ENCODE measurements around the gene GPR146. TPM values are rescaled to one million over a fixed set of nuclear protein-coding genes. Genes with fewer than 3 reads are reported as not detected.
A peak's percentile ranks its signal among the peaks of the same experiment; 100 is the strongest.

GPR146 gene
- polyA plus RNA-seq, 6 donors from 2014 or later, result 2.0 to 9.7 (median 3.9) TPM

DNA sequence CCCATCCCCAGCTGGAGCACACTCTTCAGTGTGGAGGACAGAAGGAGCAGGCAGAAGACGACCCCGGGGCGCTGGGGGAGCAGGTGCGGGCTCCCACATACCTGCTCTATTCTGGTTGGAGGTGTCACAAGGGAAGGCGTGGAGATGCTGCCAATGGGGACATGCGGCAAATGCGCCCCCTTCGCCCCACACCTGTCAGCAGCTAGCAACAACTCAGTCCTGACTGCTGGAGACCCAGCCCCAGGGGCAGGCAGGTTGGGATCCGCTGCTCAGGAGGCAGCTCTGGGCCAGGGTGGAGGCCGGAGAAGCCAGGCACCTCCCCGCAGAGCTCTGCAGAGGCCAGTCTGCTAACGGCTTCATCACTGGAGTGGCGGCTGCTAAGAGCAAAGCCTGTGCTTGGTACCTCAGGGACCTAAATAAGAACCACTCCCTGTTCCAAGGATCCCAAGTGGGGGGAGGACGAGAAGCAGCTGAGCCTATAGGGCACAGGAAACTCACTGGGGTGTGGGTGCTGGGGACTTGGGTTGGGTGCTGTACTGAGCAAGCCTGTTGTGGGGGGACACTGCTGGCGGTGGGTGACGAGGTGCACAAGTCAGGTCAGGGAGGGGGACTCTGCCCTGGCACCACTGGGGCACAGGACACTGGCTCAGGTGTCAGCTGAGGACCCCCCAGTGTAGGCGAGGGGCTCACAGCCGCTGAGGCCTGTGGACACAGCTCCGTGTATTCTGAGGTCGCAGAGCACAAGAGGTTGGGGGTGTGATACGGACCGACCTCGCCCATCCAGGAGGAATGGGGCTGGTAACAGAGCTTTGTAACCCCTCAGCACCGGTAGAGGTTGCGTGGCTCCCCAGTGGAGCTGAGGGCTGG is 19.2 kb upstream of the GPR146 start:
- Mint-ChIP-seq H3K27me3 (peaks cover 0 to 5% (median 0%) of the 10 kb centered on the region in 3 donors), H3K9me3 (peaks cover 0 to 7% (median 0%) of the 10 kb centered on the region in 7 donors), H3K36me3 (peaks cover 3 to 12% of the 10 kb centered on the region in 2 donors), H3K4me1 (peaks cover 61 to 79% (median 74%) of the 10 kb centered on the region in 3 donors), H3K27ac (peak overlapping the region; percentile 98 to 100 (median 100)), H3K4me3 (peak overlapping the region; percentile 76 to 95 (median 91))
- ATAC-seq (ENCODE audit: low read depth in 2 of 2) (no peak), DNase-seq (no peak)

DNA sequence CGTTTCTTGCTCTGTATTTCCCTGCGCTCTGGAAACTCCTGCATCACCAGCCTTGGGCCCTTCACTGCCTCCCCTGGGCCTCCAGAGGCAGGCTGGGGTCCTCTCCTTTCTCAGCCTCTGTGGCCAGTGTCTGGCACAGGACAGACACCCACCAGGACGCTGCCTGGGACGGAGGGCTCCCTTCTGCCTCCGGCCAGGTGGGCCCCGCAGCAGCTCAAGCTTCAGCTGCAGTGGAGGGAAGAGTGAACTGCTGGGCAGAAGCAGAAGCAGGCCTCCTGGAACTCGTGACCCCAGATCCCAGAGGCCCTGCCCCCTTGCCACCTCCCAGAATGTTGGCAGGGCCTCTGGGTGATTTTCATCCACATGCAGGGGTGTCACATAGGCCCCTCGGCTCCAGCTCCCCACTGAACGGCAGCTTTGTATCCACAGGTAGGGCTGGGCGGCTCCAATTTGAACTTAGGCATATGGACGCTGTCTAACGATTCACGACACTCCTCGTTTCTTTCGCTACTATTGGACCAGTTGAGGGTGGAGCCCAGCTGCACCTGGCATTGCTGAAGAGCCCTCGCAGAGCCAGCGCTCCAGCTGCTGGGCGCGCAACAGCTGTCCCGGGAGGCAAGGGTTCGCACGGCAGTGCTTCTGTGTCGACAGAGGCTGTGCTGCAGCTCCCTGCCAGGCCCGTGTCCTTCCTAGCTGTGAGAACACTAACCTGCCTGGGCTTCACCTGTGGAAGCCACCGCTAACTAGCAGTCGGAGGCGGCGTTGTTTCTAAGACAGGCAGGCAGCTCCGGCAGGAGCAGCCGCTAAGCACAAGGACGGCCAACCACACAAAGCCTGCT is 18.4 kb upstream of the GPR146 start:
- Mint-ChIP-seq H3K27ac (peak overlapping the region; percentile 83 to 100 (median 100)), H3K9me3 (peaks cover 0 to 7% (median 0%) of the 10 kb centered on the region in 7 donors), H3K27me3 (peaks cover 0 to 8% (median 0%) of the 10 kb centered on the region in 3 donors), H3K36me3 (peaks cover 3 to 12% of the 10 kb centered on the region in 2 donors), H3K4me3 (peak overlapping the region; percentile 58 to 93 (median 91)), H3K4me1 (peaks cover 67 to 82% (median 77%) of the 10 kb centered on the region in 3 donors)
- DNase-seq (no peak), ATAC-seq (ENCODE audit: low read depth in 2 of 2) (no peak)

DNA sequence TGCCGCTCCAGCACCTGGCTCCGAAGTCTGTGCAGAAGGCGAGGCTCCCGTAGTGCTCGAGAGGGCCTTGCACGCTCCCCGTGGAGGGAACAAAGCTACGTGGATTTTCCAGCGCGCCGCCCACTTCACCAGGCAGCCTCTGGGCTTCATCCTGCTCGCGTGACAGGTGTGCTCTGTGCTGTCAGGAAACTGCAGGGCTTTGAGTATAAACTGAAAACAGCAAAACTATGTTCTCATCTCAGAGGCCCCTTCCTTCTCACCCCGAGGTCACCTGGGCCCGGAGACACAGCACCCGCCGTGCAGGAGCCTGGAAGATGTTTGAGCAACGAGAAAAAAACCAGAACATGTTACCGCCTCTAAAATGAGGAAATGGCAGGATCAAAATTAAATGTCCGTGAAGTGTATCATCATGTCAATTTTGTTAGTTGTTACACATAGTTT is 17.6 kb upstream of the GPR146 start:
- ATAC-seq (ENCODE audit: low read depth in 2 of 2) (no peak), DNase-seq (peak; percentile 63)
- Mint-ChIP-seq H3K4me1 (peaks cover 70 to 81% (median 73%) of the 10 kb centered on the region in 3 donors), H3K27me3 (peaks cover 0 to 10% (median 0%) of the 10 kb centered on the region in 3 donors), H3K36me3 (peaks cover 3 to 12% of the 10 kb centered on the region in 2 donors), H3K9me3 (peaks cover 0 to 7% (median 0%) of the 10 kb centered on the region in 7 donors), H3K27ac (peak overlapping the region; percentile 83 to 100 (median 100)), H3K4me3 (peak overlapping the region; percentile 82 to 93 (median 92))

DNA sequence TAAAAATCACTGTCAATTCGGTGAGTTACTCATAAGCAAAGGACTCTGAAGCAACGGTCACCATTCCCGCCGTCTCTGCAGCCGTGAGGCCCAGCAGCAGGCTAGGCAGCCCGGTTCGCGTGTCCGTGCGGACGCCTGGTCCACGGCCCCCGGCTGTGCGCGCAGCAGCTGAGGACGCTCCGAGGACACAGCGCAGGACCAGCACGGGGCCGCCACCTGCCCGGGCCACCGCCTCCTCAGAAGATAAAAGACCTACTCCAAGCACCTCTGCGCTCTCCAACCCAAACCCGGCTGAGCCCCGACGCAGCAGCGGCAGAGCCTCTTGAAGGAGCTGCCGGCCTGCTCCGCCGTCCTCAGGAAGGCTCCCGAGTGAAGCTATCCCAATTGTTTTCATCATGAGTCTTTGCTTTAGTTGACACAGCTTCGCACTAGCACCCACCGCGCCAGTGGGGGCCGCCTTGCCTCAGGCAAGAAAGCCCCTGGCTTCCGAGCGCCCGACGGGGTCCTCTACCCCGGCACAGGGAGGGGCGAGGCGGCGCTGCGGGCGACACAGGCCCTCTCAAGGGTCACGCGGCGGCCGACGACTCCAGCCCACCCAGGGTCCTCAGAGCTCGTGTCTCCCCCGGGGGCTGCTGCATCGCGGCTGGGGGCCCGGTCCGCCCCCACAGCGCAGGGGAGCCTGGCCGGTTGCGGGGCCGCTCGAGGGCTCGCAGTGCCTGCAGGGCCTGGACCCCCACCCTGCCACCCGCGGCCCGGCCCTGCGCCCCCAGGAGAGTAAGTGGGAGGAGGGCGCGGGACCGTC is 16.9 kb upstream of the GPR146 start:
- H3K4me3 Mint-ChIP-seq, result peak overlapping the region; percentile 82 to 93 (median 92)
- no peak for ATAC-seq (ENCODE audit: low read depth in 2 of 2)
- peaks cover 3 to 10% of the 10 kb centered on the region in 2 donors for H3K36me3 Mint-ChIP-seq
- peaks cover 0 to 10% (median 0%) of the 10 kb centered on the region in 3 donors for H3K27me3 Mint-ChIP-seq
- H3K27ac Mint-ChIP-seq, result peak overlapping the region; percentile 86 to 100 (median 100)
- peaks cover 0 to 6% (median 0%) of the 10 kb centered on the region in 7 donors for H3K9me3 Mint-ChIP-seq
- no peak for DNase-seq
- peaks cover 66 to 77% (median 69%) of the 10 kb centered on the region in 3 donors for H3K4me1 Mint-ChIP-seq

DNA sequence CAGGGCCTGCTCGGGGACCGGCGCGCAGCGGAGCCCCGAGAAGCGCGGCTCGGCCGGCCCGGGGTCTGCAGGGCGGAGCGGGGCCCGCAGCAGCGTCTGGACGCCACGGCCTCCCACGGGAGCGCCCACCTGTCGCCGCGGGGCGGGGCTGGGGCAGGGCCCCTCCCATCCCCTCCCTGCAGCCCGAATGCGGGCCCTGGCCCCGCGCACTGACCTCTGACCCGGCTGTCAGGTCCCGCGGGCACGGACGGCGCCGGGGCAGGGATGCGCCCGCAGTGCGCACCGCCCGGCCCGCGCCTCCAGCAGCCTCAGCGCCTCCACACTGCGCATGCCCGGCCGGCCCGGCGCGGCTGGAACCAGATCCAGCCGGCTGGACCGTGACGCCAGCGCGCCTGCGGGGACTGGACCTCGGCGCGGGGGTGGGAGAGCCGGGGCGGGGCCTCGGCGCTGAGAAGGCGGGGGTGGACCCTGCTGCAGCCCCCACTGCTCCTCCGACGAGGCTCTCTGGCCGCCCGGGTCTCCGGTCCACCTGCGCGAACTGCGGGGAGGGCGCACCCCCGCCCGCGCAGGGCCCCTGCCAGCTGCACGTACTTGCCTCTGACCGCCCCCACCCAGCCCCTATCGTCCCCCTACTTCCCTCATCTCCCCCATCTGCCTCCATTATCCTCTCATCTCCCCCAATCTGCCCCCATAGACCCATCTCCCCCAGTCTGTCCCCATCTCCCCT is 16.1 kb upstream of the GPR146 start:
- DNase-seq, result peak; percentile 87
- Mint-ChIP-seq H3K4me1 (peaks cover 61 to 69% (median 62%) of the 10 kb centered on the region in 3 donors), H3K27ac (peak overlapping the region in 3 of 6 donors; percentile 90 to 99 (median 94))

DNA sequence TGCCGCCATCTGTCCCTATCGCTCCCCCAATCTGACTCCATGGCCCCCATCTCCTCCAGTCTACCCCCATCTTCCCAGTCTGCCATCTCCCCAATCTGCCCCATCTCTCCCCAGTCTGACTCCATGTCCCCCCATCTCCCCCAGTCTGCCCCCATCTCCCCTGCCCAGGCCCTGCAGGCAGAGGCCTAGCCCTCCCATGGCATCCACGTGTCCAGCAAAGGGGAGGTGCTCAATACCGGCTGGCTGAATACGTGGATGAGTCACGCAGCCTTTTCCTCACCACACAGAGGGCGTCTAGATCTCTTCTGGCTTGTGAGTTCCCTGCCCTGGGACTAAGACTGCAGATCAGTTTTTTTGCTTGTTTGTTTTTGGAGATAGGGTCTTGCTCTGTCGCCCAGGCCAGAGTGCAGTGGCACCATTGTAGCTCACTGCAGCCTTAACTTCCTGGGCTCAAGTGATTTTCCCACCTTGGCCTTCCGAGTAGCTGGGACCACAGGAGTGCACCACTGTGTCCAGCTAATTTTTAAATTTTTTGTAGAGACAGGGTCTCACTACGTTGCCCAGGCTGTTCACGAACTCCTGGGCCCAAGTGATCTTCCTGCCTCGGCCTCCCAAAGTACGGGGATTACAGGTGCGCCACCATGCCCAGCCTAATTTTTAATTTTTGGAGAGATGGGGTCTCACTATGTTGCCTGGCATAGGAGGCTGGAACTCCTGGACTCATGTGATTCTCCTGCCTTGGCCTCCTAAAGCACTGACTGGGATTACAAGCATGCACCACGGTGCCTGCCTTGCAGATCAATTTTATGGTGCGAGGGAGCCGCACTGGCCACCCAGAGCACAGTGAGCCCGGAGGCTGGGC is 15.3 kb upstream of the GPR146 start:
- DNase-seq (no peak), ATAC-seq (ENCODE audit: low read depth in 2 of 2) (no peak)
- H3K27ac Mint-ChIP-seq, result peak overlapping the region; percentile 14 to 99 (median 90)
- peaks cover 53 to 61% (median 54%) of the 10 kb centered on the region in 3 donors for H3K4me1 Mint-ChIP-seq
- H3K9me3 Mint-ChIP-seq, result peaks cover 0 to 3% (median 0%) of the 10 kb centered on the region in 7 donors
- peaks cover 3 to 5% of the 10 kb centered on the region in 2 donors for H3K36me3 Mint-ChIP-seq
- H3K27me3 Mint-ChIP-seq, result peaks cover 0 to 10% (median 0%) of the 10 kb centered on the region in 3 donors
- peak overlapping the region; percentile 67 to 90 (median 82) for H3K4me3 Mint-ChIP-seq

More for the DNA sequence above, 16.1 kb upstream of the GPR146 start:
- peaks cover 3 to 5% of the 10 kb centered on the region in 2 donors for H3K36me3 Mint-ChIP-seq
- ATAC-seq (ENCODE audit: low read depth in 2 of 2), result peak; percentile 34 to 49
- H3K27me3 Mint-ChIP-seq, result peaks cover 0 to 10% (median 0%) of the 10 kb centered on the region in 3 donors
- peaks cover 0 to 3% (median 0%) of the 10 kb centered on the region in 7 donors for H3K9me3 Mint-ChIP-seq
- peak overlapping the region; percentile 67 to 90 (median 82) for H3K4me3 Mint-ChIP-seq

DNA sequence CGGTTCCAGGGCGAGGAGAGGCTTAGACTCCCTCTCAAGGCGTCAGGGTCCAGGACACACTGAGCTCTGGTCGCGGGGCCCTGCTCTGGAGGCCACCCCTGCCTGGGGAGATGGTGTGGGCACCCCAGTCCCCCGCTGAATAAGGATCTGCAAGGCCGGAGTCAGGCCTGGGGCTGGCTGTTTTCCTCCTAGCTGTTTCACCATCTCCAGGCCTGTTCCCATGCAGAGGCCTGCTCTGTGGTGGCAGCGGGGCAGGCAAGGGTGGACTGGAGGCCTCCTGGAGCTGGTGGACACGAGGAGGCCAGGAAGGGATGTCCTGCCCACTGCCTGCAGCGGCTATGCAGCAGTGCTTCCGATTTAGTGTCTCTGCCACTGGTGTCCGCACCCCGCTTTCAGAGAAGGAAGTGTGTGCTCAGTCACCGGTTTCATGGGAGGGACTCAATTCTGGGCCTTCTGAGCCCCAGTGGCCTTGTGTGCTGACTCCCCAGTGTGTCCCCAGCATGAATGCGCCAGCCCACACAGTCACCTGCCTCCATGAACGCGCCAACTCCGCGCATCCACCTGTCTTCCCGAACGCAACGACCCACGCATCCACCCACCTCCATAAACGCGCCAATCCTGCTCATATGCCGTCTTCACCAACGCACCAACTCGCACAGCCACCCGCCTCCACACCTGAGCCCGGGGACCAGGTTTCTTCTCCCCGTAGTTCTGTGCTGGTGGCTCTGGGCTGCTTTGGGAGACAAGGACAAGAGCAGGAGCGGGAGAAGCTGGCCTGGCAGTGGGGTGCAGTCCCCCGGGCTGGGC is 14.5 kb upstream of the GPR146 start:
- DNase-seq (no peak), ATAC-seq (ENCODE audit: low read depth in 2 of 2) (no peak)
- peaks cover 0 to 10% (median 0%) of the 10 kb centered on the region in 3 donors for H3K27me3 Mint-ChIP-seq
- H3K27ac Mint-ChIP-seq, result peak overlapping the region in 4 of 6 donors; percentile 72 to 94 (median 83)
- peak overlapping the region; percentile 15 to 83 (median 70) for H3K4me3 Mint-ChIP-seq
- H3K36me3 Mint-ChIP-seq, result peaks cover 3 to 5% of the 10 kb centered on the region in 2 donors
- H3K9me3 Mint-ChIP-seq, result peaks cover 0 to 3% (median 0%) of the 10 kb centered on the region in 7 donors
- H3K4me1 Mint-ChIP-seq, result peaks cover 45 to 53% (median 46%) of the 10 kb centered on the region in 3 donors

DNA sequence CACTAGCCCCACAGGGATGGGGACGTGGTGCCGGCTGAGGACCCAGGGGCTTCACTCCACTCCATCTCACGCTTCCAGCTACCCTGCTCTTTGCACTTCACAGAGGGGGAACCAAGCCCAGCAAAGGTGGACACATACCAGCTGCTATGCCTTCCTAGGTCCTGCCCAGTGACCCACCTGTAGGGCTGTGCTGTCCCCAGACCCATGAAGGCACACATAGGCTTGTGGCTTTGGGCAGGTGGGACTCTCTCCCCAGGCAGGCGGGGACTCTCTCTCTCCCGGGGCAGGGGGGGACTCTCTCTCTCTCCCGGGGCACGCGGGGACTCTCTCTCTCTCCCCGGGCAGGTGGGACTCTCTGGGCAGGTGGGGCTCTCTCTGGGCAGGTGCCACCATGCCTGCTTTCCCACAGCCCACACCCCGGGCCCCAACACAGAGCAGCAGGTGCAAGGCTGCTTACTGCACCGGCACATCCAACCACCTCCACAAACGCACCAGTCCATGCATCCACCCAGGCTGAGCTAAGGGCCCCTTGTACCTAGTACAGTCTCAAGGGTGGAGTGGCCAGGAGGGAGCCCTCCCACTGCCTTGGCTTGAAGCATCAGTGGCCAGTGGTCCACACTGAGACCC is 13.8 kb upstream of the GPR146 start:
- Mint-ChIP-seq H3K9me3 (peaks cover 0 to 3% (median 2%) of the 10 kb centered on the region in 7 donors), H3K36me3 (peaks cover 3 to 5% of the 10 kb centered on the region in 2 donors), H3K27me3 (peaks cover 0 to 10% (median 0%) of the 10 kb centered on the region in 3 donors), H3K4me3 (peak overlapping the region in 7 of 8 donors; percentile 15 to 82 (median 60)), H3K27ac (peak overlapping the region in 4 of 6 donors; percentile 74 to 92 (median 87)), H3K4me1 (peaks cover 38 to 46% (median 40%) of the 10 kb centered on the region in 3 donors)
- no peak for ATAC-seq (ENCODE audit: low read depth in 2 of 2)
- peak; percentile 46 for DNase-seq

DNA sequence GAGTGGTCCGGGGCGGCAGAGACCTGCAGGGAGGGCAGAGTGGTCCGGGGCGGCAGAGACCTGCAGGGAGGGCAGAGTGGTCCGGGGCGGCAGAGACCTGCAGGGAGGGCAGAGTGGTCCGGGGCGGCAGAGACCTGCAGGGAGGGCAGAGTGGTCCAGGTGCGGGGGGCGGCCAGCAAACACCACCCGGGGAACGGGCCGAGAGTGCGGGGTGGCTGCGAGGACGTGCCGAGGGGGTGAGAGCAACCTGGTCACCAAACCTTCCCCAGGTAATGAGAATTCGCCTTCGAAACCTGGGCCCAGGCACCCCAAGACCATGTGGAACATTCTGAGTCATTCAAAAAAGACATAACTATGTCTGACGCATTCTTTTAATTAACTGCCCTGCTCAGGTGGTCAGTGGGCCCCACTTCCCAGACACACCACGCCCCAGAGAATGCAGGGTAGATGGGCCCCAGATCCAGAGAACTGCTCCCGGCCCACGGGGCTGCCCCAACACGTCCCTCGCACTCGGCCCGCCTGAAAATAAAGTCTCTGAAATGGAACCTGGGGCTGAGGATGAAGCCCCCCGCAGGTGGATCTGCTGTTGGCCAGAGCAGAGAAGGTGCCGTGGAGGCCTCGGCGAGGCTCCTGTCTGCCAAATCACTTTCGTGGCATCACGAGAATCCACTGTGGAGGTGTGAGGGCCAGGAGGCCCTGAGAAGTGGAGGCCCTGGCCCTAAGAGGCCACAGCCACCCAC is 12.5 kb upstream of the GPR146 start:
- DNase-seq (no peak), ATAC-seq (ENCODE audit: low read depth in 2 of 2) (no peak)
- peaks cover 0 to 3% (median 2%) of the 10 kb centered on the region in 7 donors for H3K9me3 Mint-ChIP-seq
- no peaks in the 10 kb centered on the region for H3K36me3 Mint-ChIP-seq
- H3K27me3 Mint-ChIP-seq, result peaks cover 0 to 10% (median 0%) of the 10 kb centered on the region in 3 donors
- peaks cover 25 to 33% (median 31%) of the 10 kb centered on the region in 3 donors for H3K4me1 Mint-ChIP-seq
- H3K27ac Mint-ChIP-seq, result peak overlapping the region in 1 of 6 donors; percentile 74
- no peak overlapping the region for H3K4me3 Mint-ChIP-seq
